ENCODE results near the gene HEYL.
A peak's percentile ranks its signal among the peaks of the same experiment; 100 is the strongest.

The HEYL gene

GRCh38 chr1:39678889-39679288, 39.4 kb upstream of the HEYL start:
- Histone ChIP-seq H3K27me3 (ENCODE audit: low read depth, low read length) (peaks cover 14% of the 10 kb centered on the region), H3K4me1 (ENCODE audit: control insufficient read depth in 1 of 2, insufficient read depth in 2 of 2, low read length in 2 of 2) (no peaks in the 10 kb centered on the region), H3K9me3 (ENCODE audit: control insufficient read depth in 1 of 2, low read length in 2 of 2) (no peaks in the 10 kb centered on the region), H3K4me3 (ENCODE audit: low read depth in 1 of 2, low read length in 2 of 2) (no peak overlapping the region), H3K27ac (ENCODE audit: low read length) (no peak overlapping the region), H3K36me3 (ENCODE audit: control insufficient read depth in 1 of 2, insufficient read depth in 2 of 2, low read length in 2 of 2) (no peaks in the 10 kb centered on the region)

GRCh38 chr1:39677645-39678044, 38.2 kb upstream of the HEYL start:
- Histone ChIP-seq H3K36me3 (ENCODE audit: control insufficient read depth in 1 of 2, insufficient read depth in 2 of 2, low read length in 2 of 2) (no peaks in the 10 kb centered on the region), H3K4me1 (ENCODE audit: control insufficient read depth in 1 of 2, insufficient read depth in 2 of 2, low read length in 2 of 2) (peaks cover 0 to 2% of the 10 kb centered on the region in 2 donors), H3K27me3 (ENCODE audit: low read depth, low read length) (peaks cover 13% of the 10 kb centered on the region), H3K4me3 (ENCODE audit: low read depth in 1 of 2, low read length in 2 of 2) (no peak overlapping the region), H3K9me3 (ENCODE audit: control insufficient read depth in 1 of 2, low read length in 2 of 2) (no peaks in the 10 kb centered on the region), H3K27ac (ENCODE audit: low read length) (no peak overlapping the region)

- H3K4me1 ChIP-seq (ENCODE audit: control insufficient read depth in 1 of 2, insufficient read depth in 2 of 2, low read length in 2 of 2): peaks cover 0 to 8% of the 10 kb centered on the region in 2 donors
- H3K27ac ChIP-seq (ENCODE audit: low read length): no peak overlapping the region
- H3K36me3 ChIP-seq (ENCODE audit: control insufficient read depth in 1 of 2, insufficient read depth in 2 of 2, low read length in 2 of 2): no peaks in the 10 kb centered on the region
- H3K27me3 ChIP-seq (ENCODE audit: low read depth, low read length): peaks cover 10% of the 10 kb centered on the region
- H3K9me3 ChIP-seq (ENCODE audit: control insufficient read depth in 1 of 2, low read length in 2 of 2): no peaks in the 10 kb centered on the region
- no peak overlapping the region for H3K4me3 ChIP-seq (ENCODE audit: low read depth in 1 of 2, low read length in 2 of 2)
These were observed 37.6 kb upstream of the HEYL start for GRCh38 chr1:39676948-39677548.

- H3K4me3 ChIP-seq (ENCODE audit: low read depth in 1 of 2, low read length in 2 of 2): no peak overlapping the region
- H3K36me3 ChIP-seq (ENCODE audit: control insufficient read depth in 1 of 2, insufficient read depth in 2 of 2, low read length in 2 of 2): no peaks in the 10 kb centered on the region
- H3K27ac ChIP-seq (ENCODE audit: low read length): no peak overlapping the region
- H3K27me3 ChIP-seq (ENCODE audit: low read depth, low read length): peaks cover 7% of the 10 kb centered on the region
- peaks cover 0 to 22% of the 10 kb centered on the region in 2 donors for H3K4me1 ChIP-seq (ENCODE audit: control insufficient read depth in 1 of 2, insufficient read depth in 2 of 2, low read length in 2 of 2)
- no peaks in the 10 kb centered on the region for H3K9me3 ChIP-seq (ENCODE audit: control insufficient read depth in 1 of 2, low read length in 2 of 2)
These were observed 35.8 kb upstream of the HEYL start for GRCh38 chr1:39675220-39675619.

- Histone ChIP-seq H3K36me3 (ENCODE audit: control insufficient read depth in 1 of 2, insufficient read depth in 2 of 2, low read length in 2 of 2) (no peaks in the 10 kb centered on the region), H3K9me3 (ENCODE audit: control insufficient read depth in 1 of 2, low read length in 2 of 2) (no peaks in the 10 kb centered on the region), H3K27me3 (ENCODE audit: low read depth, low read length) (peaks cover 7% of the 10 kb centered on the region), H3K27ac (ENCODE audit: low read length) (no peak overlapping the region), H3K4me1 (ENCODE audit: control insufficient read depth in 1 of 2, insufficient read depth in 2 of 2, low read length in 2 of 2) (peaks cover 0 to 22% of the 10 kb centered on the region in 2 donors), H3K4me3 (ENCODE audit: low read depth in 1 of 2, low read length in 2 of 2) (no peak overlapping the region)
These were observed 33.8 kb upstream of the HEYL start for GRCh38 chr1:39673215-39673614.

- Histone ChIP-seq H3K36me3 (ENCODE audit: control insufficient read depth in 1 of 2, insufficient read depth in 2 of 2, low read length in 2 of 2) (no peaks in the 10 kb centered on the region), H3K4me3 (ENCODE audit: low read depth in 1 of 2, low read length in 2 of 2) (peak overlapping the region; percentile 30 to 85), H3K27me3 (ENCODE audit: low read depth, low read length) (peaks cover 7% of the 10 kb centered on the region), H3K9me3 (ENCODE audit: control insufficient read depth in 1 of 2, low read length in 2 of 2) (no peaks in the 10 kb centered on the region), H3K27ac (ENCODE audit: low read length) (no peak overlapping the region), H3K4me1 (ENCODE audit: control insufficient read depth in 1 of 2, insufficient read depth in 2 of 2, low read length in 2 of 2) (peaks cover 0 to 22% of the 10 kb centered on the region in 2 donors)
These were observed 33.1 kb upstream of the HEYL start for GRCh38 chr1:39672551-39672947.

GRCh38 chr1:39671793-39672550, 32.5 kb upstream of the HEYL start, which contains the start of gene NT5C1A:
NT5C1A (minus strand) TSS chr1:39672107; CDS start chr1:39672038, 69 bp downstream.
- Histone ChIP-seq H3K4me3 (ENCODE audit: low read depth in 1 of 2, low read length in 2 of 2) (peak within 1 kb of the TSS; percentile 30 to 85), H3K9me3 (ENCODE audit: control insufficient read depth in 1 of 2, low read length in 2 of 2) (no peaks in the 10 kb centered on the region), H3K36me3 (ENCODE audit: control insufficient read depth in 1 of 2, insufficient read depth in 2 of 2, low read length in 2 of 2) (no peaks in the 10 kb centered on the region), H3K4me1 (ENCODE audit: control insufficient read depth in 1 of 2, insufficient read depth in 2 of 2, low read length in 2 of 2) (peaks cover 0 to 22% of the 10 kb centered on the region in 2 donors), H3K27ac (ENCODE audit: low read length) (no peak within 1 kb of the TSS), H3K27me3 (ENCODE audit: low read depth, low read length) (peaks cover 7% of the 10 kb centered on the region)

- Histone ChIP-seq H3K36me3 (ENCODE audit: control insufficient read depth in 1 of 2, insufficient read depth in 2 of 2, low read length in 2 of 2) (no peaks in the 10 kb centered on the region), H3K27me3 (ENCODE audit: low read depth, low read length) (peaks cover 7% of the 10 kb centered on the region), H3K9me3 (ENCODE audit: control insufficient read depth in 1 of 2, low read length in 2 of 2) (no peaks in the 10 kb centered on the region), H3K4me3 (ENCODE audit: low read depth in 1 of 2, low read length in 2 of 2) (peak overlapping the region; percentile 30 to 85), H3K27ac (ENCODE audit: low read length) (no peak overlapping the region), H3K4me1 (ENCODE audit: control insufficient read depth in 1 of 2, insufficient read depth in 2 of 2, low read length in 2 of 2) (peaks cover 0 to 22% of the 10 kb centered on the region in 2 donors)
These were observed 32.0 kb upstream of the HEYL start for GRCh38 chr1:39671433-39671792.

- Histone ChIP-seq H3K9me3 (ENCODE audit: control insufficient read depth in 1 of 2, low read length in 2 of 2) (no peaks in the 10 kb centered on the region), H3K27ac (ENCODE audit: low read length) (no peak overlapping the region), H3K4me3 (ENCODE audit: low read depth in 1 of 2, low read length in 2 of 2) (no peak overlapping the region), H3K27me3 (ENCODE audit: low read depth, low read length) (peaks cover 7% of the 10 kb centered on the region), H3K4me1 (ENCODE audit: control insufficient read depth in 1 of 2, insufficient read depth in 2 of 2, low read length in 2 of 2) (peaks cover 0 to 22% of the 10 kb centered on the region in 2 donors), H3K36me3 (ENCODE audit: control insufficient read depth in 1 of 2, insufficient read depth in 2 of 2, low read length in 2 of 2) (no peaks in the 10 kb centered on the region)
These were observed 31.2 kb upstream of the HEYL start for GRCh38 chr1:39670689-39671088.

- Histone ChIP-seq H3K27me3 (ENCODE audit: low read depth, low read length) (peaks cover 7% of the 10 kb centered on the region), H3K36me3 (ENCODE audit: control insufficient read depth in 1 of 2, insufficient read depth in 2 of 2, low read length in 2 of 2) (no peaks in the 10 kb centered on the region), H3K27ac (ENCODE audit: low read length) (no peak overlapping the region), H3K4me1 (ENCODE audit: control insufficient read depth in 1 of 2, insufficient read depth in 2 of 2, low read length in 2 of 2) (peaks cover 0 to 22% of the 10 kb centered on the region in 2 donors), H3K9me3 (ENCODE audit: control insufficient read depth in 1 of 2, low read length in 2 of 2) (no peaks in the 10 kb centered on the region), H3K4me3 (ENCODE audit: low read depth in 1 of 2, low read length in 2 of 2) (no peak overlapping the region)
These were observed 29.5 kb upstream of the HEYL start for GRCh38 chr1:39668894-39669293.

GRCh38 chr1:39668111-39668510, 28.7 kb upstream of the HEYL start:
- Histone ChIP-seq H3K27me3 (ENCODE audit: low read depth, low read length) (peaks cover 7% of the 10 kb centered on the region), H3K4me1 (ENCODE audit: control insufficient read depth in 1 of 2, insufficient read depth in 2 of 2, low read length in 2 of 2) (peaks cover 0 to 22% of the 10 kb centered on the region in 2 donors), H3K27ac (ENCODE audit: low read length) (no peak overlapping the region), H3K36me3 (ENCODE audit: control insufficient read depth in 1 of 2, insufficient read depth in 2 of 2, low read length in 2 of 2) (no peaks in the 10 kb centered on the region), H3K4me3 (ENCODE audit: low read depth in 1 of 2, low read length in 2 of 2) (no peak overlapping the region), H3K9me3 (ENCODE audit: control insufficient read depth in 1 of 2, low read length in 2 of 2) (no peaks in the 10 kb centered on the region)

Data from muscle layer of duodenum (tissue), 2 donors.